OCI-M2 (cell line): ENCODE results near the gene PNPO.
"Not testable (repeated sequence)": the region's sequence is repeated elsewhere in the genome, so short reads cannot be mapped to it uniquely, and the experiment has no call there.

Source experiments
- DNase-seq: peaks from one replicate; lab custom pipeline; 2025; ENCODE audit not compliant: unreplicated experiment; lab: John Stamatoyannopoulos, UW

The PNPO gene

GRCh38 chr17:47917581-47917980 lies 23.8 kb upstream of the PNPO start:
- DNase-seq = no peak

- DNase-seq = no peak
These were observed 23.4 kb upstream of the PNPO start for GRCh38 chr17:47918006-47918405.

GRCh38 chr17:47918991-47919390 lies 22.4 kb upstream of the PNPO start:
- no peak for DNase-seq

- DNase-seq = not testable (repeated sequence)
These were observed 21.5 kb upstream of the PNPO start for GRCh38 chr17:47919889-47920288.

- DNase-seq = no peak
These were observed 16.3 kb upstream of the PNPO start for GRCh38 chr17:47924785-47925677.

- DNase-seq = no peak
These were observed 15.7 kb upstream of the PNPO start for GRCh38 chr17:47925678-47925988.

- no peak for DNase-seq
These were observed 13.5 kb upstream of the PNPO start for GRCh38 chr17:47927821-47928400.

- DNase-seq = no peak
These were observed 13.0 kb upstream of the PNPO start for GRCh38 chr17:47928415-47928814.

GRCh38 chr17:47929218-47930000 lies 12.0 kb upstream of the PNPO start:
- DNase-seq = no peak

- no peak for DNase-seq
These were observed 9.5 kb upstream of the PNPO start for GRCh38 chr17:47931848-47932247.

- no peak for DNase-seq
These were observed 6.5 kb upstream of the PNPO start for GRCh38 chr17:47934856-47935255.

- DNase-seq = not testable (repeated sequence)
These were observed 5.9 kb upstream of the PNPO start for GRCh38 chr17:47935468-47935867.

GRCh38 chr17:47935961-47936360 lies 5.4 kb upstream of the PNPO start:
- DNase-seq = no peak

- no peak for DNase-seq
These were observed 3.4 kb upstream of the PNPO start for GRCh38 chr17:47937941-47938340.

- DNase-seq = no peak
These were observed 732 bp downstream of the PNPO start for GRCh38 chr17:47942096-47942510.

GRCh38 chr17:47942568-47942967 lies 1.2 kb downstream of the PNPO start:
- DNase-seq = no peak

- DNase-seq = no peak
These were observed 3.7 kb downstream of the PNPO start for GRCh38 chr17:47945080-47945479.

GRCh38 chr17:47945529-47946508 lies 4.4 kb downstream of the PNPO start:
- DNase-seq = no peak

GRCh38 chr17:47946516-47946915 lies 5.1 kb downstream of the PNPO start:
- no peak for DNase-seq

- peak; percentile 10 for DNase-seq
These were observed 5.6 kb downstream of the PNPO start for GRCh38 chr17:47946929-47947397.
